ENCODE data around the gene NTN4.

GRCh38 chr12:95773320-95773719 lies 17.2 kb downstream of the NTN4 start:
- TF ChIP-seq CTCF (IDR thresholded peaks at IDR 0.05) (no peak), POLR2A (IDR thresholded peaks at IDR 0.05) (no peak), EP300 (IDR thresholded peaks at IDR 0.05) (no peak)
